ENCODE measurements around the gene SNRPN. TPM values are rescaled to one million over a fixed set of nuclear protein-coding genes. Genes with fewer than 3 reads are reported as not detected.
A peak's percentile ranks its signal among the peaks of the same experiment; 100 is the strongest.

Gene SNRPN
- total RNA-seq, 1 experiment from 2014 or later: 900 TPM

GRCh38 chr15:24966364-24967103 lies 11.7 kb downstream of the SNRPN start:
- no peak overlapping the region for H2BK12ac ChIP-seq (ENCODE audit: insufficient read length, low read depth, low read length)
- no peaks in the 10 kb centered on the region for H4K20me1 ChIP-seq (ENCODE audit: control insufficient read depth, insufficient read depth, insufficient read length)
- H2AK5ac ChIP-seq (ENCODE audit: insufficient read length, low read length): no peak overlapping the region
- no CpG with 5 or more reads among the region's 4 CpGs for WGBS (ENCODE audit: extremely low coverage, insufficient read length, low lambda C conversion rate)
- no peak overlapping the region for H2BK5ac ChIP-seq (ENCODE audit: insufficient read length, low read length)
- H2BK120ac ChIP-seq (ENCODE audit: low read depth, low read length, poor library complexity, severe bottlenecking): no peak overlapping the region
- peaks cover 57 to 86% (median 85%) of the 10 kb centered on the region in 3 experiments for H3K36me3 Mint-ChIP-seq (ENCODE audit: insufficient read depth in 1 of 3, low read depth in 3 of 3)
- H3K18ac ChIP-seq (ENCODE audit: insufficient read length, low read depth, low read length): no peak overlapping the region
- H3K4me2 ChIP-seq (ENCODE audit: insufficient read depth, insufficient read length, low read length): no peak overlapping the region
- 0 out of 2 replicates have a peak, but pooled peaks cover 2% of the 10 kb centered on the region for H3K4me1 ChIP-seq (ENCODE audit: insufficient read depth, low read length)
- no peak overlapping the region for H3T11ph ChIP-seq (ENCODE audit: low read length)
- H3K56ac ChIP-seq (ENCODE audit: insufficient read length, low read depth, low read length): no peak overlapping the region
- H3K23ac ChIP-seq (ENCODE audit: insufficient read length, low read depth, low read length): no peak overlapping the region
- H3K79me2 ChIP-seq (ENCODE audit: insufficient read depth, low read length): peaks cover 26% of the 10 kb centered on the region; the same call in 1 of the 2 replicates
- no peak overlapping the region for H3K4ac ChIP-seq (ENCODE audit: low read depth, low read length)
- peaks cover 16 to 31% of the 10 kb centered on the region in 2 experiments for H3K4me1 Mint-ChIP-seq
- no peak overlapping the region for H4K5ac ChIP-seq (ENCODE audit: insufficient read length, low read depth, low read length)
- no peak overlapping the region for H2BK15ac ChIP-seq (ENCODE audit: low read depth, low read length)
- no peak overlapping the region for H2AFZ ChIP-seq (ENCODE audit: low read length)
- no peaks in the 10 kb centered on the region for H3K79me1 ChIP-seq (ENCODE audit: insufficient read depth, low read depth, low read length, poor library complexity, severe bottlenecking)
- H3K27ac Mint-ChIP-seq: peak overlapping the region in 2 of 3 experiments; percentile 49 to 80; a peak in 4 of 7 replicates
- H3K9me3 Mint-ChIP-seq: peaks cover 53 to 68% of the 10 kb centered on the region in 2 experiments
- no peak overlapping the region for H4K91ac ChIP-seq (ENCODE audit: insufficient read length, low read depth, low read length)
- no peaks in the 10 kb centered on the region for H3K9me3 ChIP-seq (ENCODE audit: control insufficient read depth, low read depth, low read length)
- no peaks in the 10 kb centered on the region for H3K23me2 ChIP-seq (ENCODE audit: insufficient read length, low read depth, low read length, poor library complexity, severe bottlenecking)
- no peak overlapping the region for H4K8ac ChIP-seq (replicated peaks; ENCODE audit: insufficient read length, low read depth, low read length)
- H2BK20ac ChIP-seq (ENCODE audit: low read depth, low read length, poor library complexity, severe bottlenecking): no peak overlapping the region
- no peak overlapping the region for H3K27ac ChIP-seq (ENCODE audit: insufficient read length, low read depth, low read length)
- H3K27me3 ChIP-seq (ENCODE audit: insufficient read depth, low read length): no peaks in the 10 kb centered on the region
- DNase-seq: no peak
- no peak overlapping the region for H3K4me3 Mint-ChIP-seq
- no peak for TF ChIP-seq CTCF (conservative IDR thresholded peaks at IDR 0.05)
- H3K27me3 Mint-ChIP-seq (ENCODE audit: low read depth): no peaks in the 10 kb centered on the region; the same call in 1 of the 2 replicates
- no peak overlapping the region for H3K9ac ChIP-seq (ENCODE audit: extremely low read depth, insufficient read length, low read length)
- no peak overlapping the region for H3K14ac ChIP-seq (ENCODE audit: insufficient read depth, low read length)

All from H9 (cell line).